ENCODE results near the gene CAMK2D.

Gene CAMK2D

GRCh38 chr4:113645288-113645687 lies 116.2 kb downstream of the CAMK2D start:
- Histone ChIP-seq H3K36me3 (replicated peaks; ENCODE audit: insufficient read depth, low read length) (no peaks in the 10 kb centered on the region), H3K4me1 (ENCODE audit: low read length) (no peaks in the 10 kb centered on the region), H4K20me1 (ENCODE audit: insufficient read depth, low read length) (no peaks in the 10 kb centered on the region), H3K4me2 (ENCODE audit: low read depth, low read length) (no peak overlapping the region), H2AFZ (ENCODE audit: low read length) (no peak overlapping the region), H3K27ac (ENCODE audit: low read length) (no peak overlapping the region), H3K9ac (ENCODE audit: low read length) (no peak overlapping the region), H3K9me3 (replicated peaks; ENCODE audit: insufficient read depth, low read length) (no peaks in the 10 kb centered on the region), H3K4me3 (ENCODE audit: low read length) (no peak overlapping the region), H3K27me3 (replicated peaks; ENCODE audit: insufficient read depth, low read length) (no peaks in the 10 kb centered on the region), H3K9me2 (replicated peaks; ENCODE audit: insufficient read depth, low read length) (no peaks in the 10 kb centered on the region), H3K79me2 (ENCODE audit: low read length) (no peaks in the 10 kb centered on the region), H3F3A (ENCODE audit: insufficient read depth, low read length) (peaks cover 3% of the 10 kb centered on the region; the same call in 1 of the 2 replicates)
- TF ChIP-seq CTCF (IDR thresholded peaks at IDR 0.05; ENCODE audit: low read length): no peak
- TF ChIP-seq EZH2phosphoT487 (IDR thresholded peaks at IDR 0.05; ENCODE audit: low read length): no peak
- no peak for TF ChIP-seq EZH2 (optimal IDR thresholded peaks at IDR 0.05; ENCODE audit: low read depth, low read length)
- no peak for DNase-seq

- H3K4me2 ChIP-seq (ENCODE audit: low read depth, low read length): no peak overlapping the region
These were observed 117.1 kb downstream of the CAMK2D start for GRCh38 chr4:113644398-113644797.

GRCh38 chr4:113643505-113643904 lies 118.0 kb downstream of the CAMK2D start:
- Histone ChIP-seq H4K20me1 (ENCODE audit: insufficient read depth, low read length) (no peaks in the 10 kb centered on the region), H3K9ac (ENCODE audit: low read length) (no peak overlapping the region), H3K27ac (ENCODE audit: low read length) (no peak overlapping the region), H3K79me2 (ENCODE audit: low read length) (no peaks in the 10 kb centered on the region), H3K27me3 (replicated peaks; ENCODE audit: insufficient read depth, low read length) (no peaks in the 10 kb centered on the region), H2AFZ (ENCODE audit: low read length) (no peak overlapping the region), H3K4me2 (ENCODE audit: low read depth, low read length) (no peak overlapping the region), H3F3A (ENCODE audit: insufficient read depth, low read length) (peaks cover 3% of the 10 kb centered on the region; the same call in 1 of the 2 replicates), H3K4me3 (ENCODE audit: low read length) (no peak overlapping the region), H3K9me3 (replicated peaks; ENCODE audit: insufficient read depth, low read length) (no peaks in the 10 kb centered on the region), H3K9me2 (replicated peaks; ENCODE audit: insufficient read depth, low read length) (no peaks in the 10 kb centered on the region), H3K4me1 (ENCODE audit: low read length) (0 out of 2 replicates have a peak, but pooled peaks cover under 1% of the 10 kb centered on the region), H3K36me3 (replicated peaks; ENCODE audit: insufficient read depth, low read length) (no peaks in the 10 kb centered on the region)
- DNase-seq: no peak
- TF ChIP-seq CTCF (IDR thresholded peaks at IDR 0.05; ENCODE audit: low read length) (no peak), EZH2 (optimal IDR thresholded peaks at IDR 0.05; ENCODE audit: low read depth, low read length) (no peak), EZH2phosphoT487 (IDR thresholded peaks at IDR 0.05; ENCODE audit: low read length) (no peak)

More at GRCh38 chr4:113644398-113644797, 117.1 kb downstream of the CAMK2D start:
- Histone ChIP-seq H3K79me2 (ENCODE audit: low read length) (no peaks in the 10 kb centered on the region), H3K36me3 (replicated peaks; ENCODE audit: insufficient read depth, low read length) (no peaks in the 10 kb centered on the region), H3K4me3 (ENCODE audit: low read length) (no peak overlapping the region), H3K4me1 (ENCODE audit: low read length) (no peaks in the 10 kb centered on the region), H4K20me1 (ENCODE audit: insufficient read depth, low read length) (no peaks in the 10 kb centered on the region), H2AFZ (ENCODE audit: low read length) (no peak overlapping the region), H3K27ac (ENCODE audit: low read length) (no peak overlapping the region), H3F3A (ENCODE audit: insufficient read depth, low read length) (peaks cover 3% of the 10 kb centered on the region; the same call in 1 of the 2 replicates), H3K27me3 (replicated peaks; ENCODE audit: insufficient read depth, low read length) (no peaks in the 10 kb centered on the region), H3K9me3 (replicated peaks; ENCODE audit: insufficient read depth, low read length) (no peaks in the 10 kb centered on the region), H3K9me2 (replicated peaks; ENCODE audit: insufficient read depth, low read length) (no peaks in the 10 kb centered on the region), H3K9ac (ENCODE audit: low read length) (no peak overlapping the region)
- TF ChIP-seq CTCF (IDR thresholded peaks at IDR 0.05; ENCODE audit: low read length) (no peak), EZH2 (optimal IDR thresholded peaks at IDR 0.05; ENCODE audit: low read depth, low read length) (no peak), EZH2phosphoT487 (IDR thresholded peaks at IDR 0.05; ENCODE audit: low read length) (no peak)
- DNase-seq: no peak
